Measurements from ENCODE around the gene UTF1. TPM values are rescaled to one million over a fixed set of nuclear protein-coding genes. Genes with fewer than 3 reads are reported as not detected.

UTF1 gene
- total and polyA plus RNA-seq, 11 donors, result not detected

- TF ChIP-seq CTCF (IDR thresholded peaks at IDR 0.05) (peak in 10 of 12 donors; percentile 10 to 46 (median 28)), POLR2A (IDR thresholded peaks at IDR 0.05) (no peak)
- Histone ChIP-seq H3K27me3 (no peaks in the 10 kb centered on the region), H3K4me3 (peak overlapping the region in 8 of 12 donors; percentile 9 to 38 (median 30)), H3K36me3 (no peaks in the 10 kb centered on the region), H3K4me1 (peaks cover 5 to 64% (median 34%) of the 10 kb centered on the region in 12 donors), H3K9me3 (no peaks in the 10 kb centered on the region), H3K27ac (peak overlapping the region in 6 of 12 donors; percentile 6 to 94 (median 44))
- DNase-seq (peak; percentile 69 to 83 (median 73)), ATAC-seq (peak; percentile 12 to 52 (median 22))
- 4 to 6% (median 5%) methylated on average over 21 to 27 of the region's 27 CpGs for WGBS, 4 donors
- intact Hi-C loops (cut with DNase I), result loop anchor here in 1 of 10 donors (5.0 kb wide), 1 partner anchor 690 kb away; no protein-coding TSS in a partner anchor
Observed at GRCh38 chr10:133257489-133258065, 27.6 kb downstream of the UTF1 start.

GRCh38 chr10:133258066-133258817 lies 28.2 kb downstream of the UTF1 start:
- H3K36me3 ChIP-seq, result no peaks in the 10 kb centered on the region
- peak overlapping the region in 2 of 12 donors; percentile 12 to 25 for H3K4me3 ChIP-seq
- no peak for ATAC-seq
- no peaks in the 10 kb centered on the region for H3K27me3 ChIP-seq
- TF ChIP-seq POLR2A (IDR thresholded peaks at IDR 0.05) (no peak), CTCF (IDR thresholded peaks at IDR 0.05) (no peak)
- H3K27ac ChIP-seq, result peak overlapping the region in 10 of 12 donors; percentile 6 to 94 (median 57)
- intact Hi-C loops (cut with DNase I), result loop anchor here in 1 of 10 donors (5.0 kb wide), 1 partner anchor 691 kb away; no protein-coding TSS in a partner anchor
- DNase-seq, result peak in 1 of 5 donors; percentile 50
- 67 to 77% (median 71%) methylated on average over 14 to 21 of the region's 21 CpGs for WGBS, 4 donors
- H3K4me1 ChIP-seq, result peaks cover 5 to 68% (median 37%) of the 10 kb centered on the region in 12 donors
- no peaks in the 10 kb centered on the region for H3K9me3 ChIP-seq

- TF ChIP-seq CTCF (IDR thresholded peaks at IDR 0.05) (no peak), POLR2A (IDR thresholded peaks at IDR 0.05) (no peak)
- Histone ChIP-seq H3K36me3 (no peaks in the 10 kb centered on the region), H3K27ac (peak overlapping the region in 11 of 12 donors; percentile 3 to 94 (median 57)), H3K9me3 (no peaks in the 10 kb centered on the region), H3K27me3 (no peaks in the 10 kb centered on the region), H3K4me3 (peak overlapping the region in 1 of 12 donors; percentile 15), H3K4me1 (peaks cover 5 to 68% (median 37%) of the 10 kb centered on the region in 12 donors)
- DNase-seq (peak; percentile 72 to 87 (median 84)), ATAC-seq (peak; percentile 20 to 51 (median 32))
- 54 to 60% (median 58%) methylated on average over 18 to 24 of the region's 24 CpGs for WGBS, 4 donors
- intact Hi-C loops (cut with DNase I), result loop anchor here in 1 of 10 donors (5.0 kb wide), 1 partner anchor 692 kb away; no protein-coding TSS in a partner anchor
Observed at GRCh38 chr10:133258818-133259601, 29.0 kb downstream of the UTF1 start.
